MG63 (cell line): ENCODE data around the gene HIVEP1. TPM values are rescaled to one million over a fixed set of nuclear protein-coding genes. Genes with fewer than 3 reads are reported as not detected.

Experiments used
- DNase-seq: peaks from one replicate; pipeline ENCODE4 v3.0.0-alpha.2; 2020
- H3K27me3 ChIP-seq: fragments of 250-450 bp; sonication (Bioruptor Pico); 2 replicates; pipeline ENCODE4 v1.5.1; 2020; ENCODE audit warnings: mild to moderate bottlenecking, moderate library complexity
- H3K36me3 ChIP-seq: fragments of 250-450 bp; sonication (Bioruptor Pico); 2 replicates; pipeline ENCODE4 v1.5.1; 2020; ENCODE audit warnings: mild to moderate bottlenecking, moderate library complexity
- H3K4me3 ChIP-seq: fragments of 250-450 bp; sonication (Bioruptor Pico); 2 replicates; pipeline ENCODE4 v1.5.1; 2020; ENCODE audit warnings: mild to moderate bottlenecking, moderate library complexity
- H3K9me3 ChIP-seq: fragments of 250-450 bp; sonication (Bioruptor Pico); 2 replicates; pipeline ENCODE4 v1.5.1; 2020; ENCODE audit warnings: mild to moderate bottlenecking, moderate library complexity
- total RNA-seq: library from RNA; depleted of rRNA; stranded (reverse); fragments of >200 nt; shearing (Covaris generic); gene quantifications from 2 replicates; pipeline ENCODE4 v1.2.3, GENCODE V29; 2014; ENCODE audit warnings: low replicate concordance

HIVEP1 gene
- total RNA-seq, 1 experiment from 2014 or later: 3.1 TPM

DNA sequence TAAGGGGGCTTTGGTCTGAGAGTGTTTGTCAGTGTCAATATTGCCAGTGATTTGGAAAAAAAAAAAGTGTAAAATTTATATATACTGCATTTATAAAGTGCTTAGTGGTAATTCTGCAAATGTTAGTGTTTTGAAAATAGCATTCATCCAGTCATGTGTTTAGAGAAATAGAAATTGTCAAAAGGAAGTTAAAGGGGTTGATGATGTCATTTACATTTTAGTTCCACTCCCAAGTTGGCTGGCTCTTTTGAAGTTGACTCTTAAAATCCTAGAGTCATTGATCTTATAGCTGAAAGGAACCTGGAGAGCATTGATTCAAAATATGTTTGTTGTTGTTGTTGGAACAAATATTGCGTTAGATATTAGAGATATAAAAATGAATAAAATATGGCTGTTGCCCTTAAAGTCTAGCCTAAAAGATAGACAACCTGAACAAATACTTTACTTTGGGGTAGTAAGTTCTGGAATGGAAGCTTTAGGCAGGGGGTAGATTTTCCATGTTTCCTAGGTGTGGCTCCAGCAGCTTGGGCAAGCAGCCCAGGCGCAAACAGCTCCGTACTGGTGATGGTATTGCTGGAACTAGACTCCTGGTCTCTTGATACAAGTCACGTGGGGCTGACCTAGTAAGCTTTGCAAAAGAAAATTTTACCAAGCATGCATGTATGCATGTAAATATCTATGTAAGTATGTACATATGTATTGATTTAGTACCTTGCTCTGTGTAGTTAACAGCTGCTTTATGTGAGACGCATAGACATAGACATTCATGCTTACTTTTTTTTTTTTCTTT lies 46.3 kb downstream of the HIVEP1 start:
- Histone ChIP-seq H3K9me3 (no peaks in the 10 kb centered on the region; the same call in 1 of the 2 replicates), H3K4me3 (no peak overlapping the region), H3K36me3 (no peaks in the 10 kb centered on the region), H3K27me3 (no peaks in the 10 kb centered on the region)
- DNase-seq: no peak

DNA sequence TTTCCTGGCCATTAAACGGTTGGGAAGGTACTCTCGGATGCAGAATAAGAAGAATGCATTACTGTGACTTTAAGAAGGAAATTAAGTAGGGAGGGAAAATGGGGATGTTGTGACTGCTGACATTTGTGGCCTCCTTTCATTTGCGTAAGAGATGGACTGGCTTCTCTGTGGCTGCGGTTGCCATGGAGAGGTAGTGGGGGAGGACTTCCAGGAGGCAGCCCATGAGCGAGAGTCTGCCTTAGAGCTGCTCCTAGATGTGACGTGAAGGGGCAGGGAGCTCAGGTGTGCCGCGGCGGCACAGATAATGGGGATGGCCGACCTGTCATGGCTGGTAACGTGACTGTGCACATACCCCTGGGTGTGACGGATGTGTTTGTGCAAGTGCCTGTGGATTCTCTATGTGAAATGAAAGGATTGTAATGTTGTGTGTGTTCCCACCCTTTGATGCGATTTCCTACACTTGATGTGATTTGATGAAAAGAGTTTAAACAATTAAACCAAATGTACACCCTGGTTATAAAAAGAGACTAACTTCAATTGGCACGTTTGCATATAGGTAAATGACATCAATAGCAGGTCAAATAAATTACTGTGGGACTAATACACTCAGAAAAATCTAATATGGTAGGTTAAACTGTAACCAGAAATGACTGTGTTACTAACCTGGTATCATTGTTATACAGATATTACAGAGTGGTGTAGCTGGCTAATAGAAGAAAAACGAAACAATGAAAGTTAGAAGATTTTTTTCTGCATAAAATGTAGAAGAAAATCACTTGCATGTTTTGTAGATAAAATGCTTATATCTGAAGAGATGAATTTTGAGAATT lies 48.9 kb downstream of the HIVEP1 start:
- DNase-seq: no peak
- Histone ChIP-seq H3K36me3 (no peaks in the 10 kb centered on the region), H3K27me3 (no peaks in the 10 kb centered on the region), H3K4me3 (no peak overlapping the region), H3K9me3 (no peaks in the 10 kb centered on the region; the same call in 1 of the 2 replicates)

DNA sequence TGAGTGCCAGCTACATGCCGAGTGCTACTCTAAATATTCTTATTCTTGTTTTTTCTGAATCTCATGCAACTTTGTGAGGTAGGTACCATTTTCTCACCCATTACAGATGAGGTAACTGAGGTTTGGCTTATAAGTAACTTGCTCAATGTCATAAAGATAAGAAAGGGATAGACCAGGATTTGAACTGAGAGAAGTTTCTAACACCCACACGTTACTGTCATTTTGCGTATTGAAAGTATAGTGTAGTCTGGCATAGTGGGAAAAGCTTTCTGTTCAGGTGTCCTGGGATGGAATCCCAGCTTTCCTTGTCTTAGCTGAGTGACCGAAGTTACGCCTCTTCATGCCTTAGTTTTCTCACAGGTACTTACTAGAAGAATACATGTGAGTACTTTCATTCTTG lies 50.5 kb downstream of the HIVEP1 start:
- Histone ChIP-seq H3K4me3 (no peak overlapping the region), H3K36me3 (no peaks in the 10 kb centered on the region), H3K9me3 (no peaks in the 10 kb centered on the region; the same call in 1 of the 2 replicates), H3K27me3 (no peaks in the 10 kb centered on the region)
- no peak for DNase-seq

DNA sequence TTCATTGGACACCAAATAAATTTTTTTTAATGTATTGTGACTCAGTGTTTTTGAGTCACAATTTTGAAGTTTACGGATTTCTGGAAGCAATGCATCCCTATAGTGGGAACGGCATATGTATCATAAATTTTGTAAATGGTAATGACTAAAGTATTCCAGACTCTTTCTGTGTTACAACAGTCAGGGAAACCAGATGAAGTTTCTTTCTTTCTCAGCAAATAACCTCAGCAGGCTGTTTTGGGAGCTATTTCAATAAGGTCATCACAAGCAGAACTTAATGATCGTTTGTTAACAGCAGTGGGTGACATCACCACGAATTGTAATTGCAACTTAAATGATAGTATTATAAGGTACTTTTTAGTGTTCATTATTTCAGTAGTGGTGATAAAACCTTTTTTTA lies 52.0 kb downstream of the HIVEP1 start:
- Histone ChIP-seq H3K27me3 (no peaks in the 10 kb centered on the region), H3K4me3 (no peak overlapping the region), H3K9me3 (no peaks in the 10 kb centered on the region), H3K36me3 (no peaks in the 10 kb centered on the region)
- DNase-seq: no peak

DNA sequence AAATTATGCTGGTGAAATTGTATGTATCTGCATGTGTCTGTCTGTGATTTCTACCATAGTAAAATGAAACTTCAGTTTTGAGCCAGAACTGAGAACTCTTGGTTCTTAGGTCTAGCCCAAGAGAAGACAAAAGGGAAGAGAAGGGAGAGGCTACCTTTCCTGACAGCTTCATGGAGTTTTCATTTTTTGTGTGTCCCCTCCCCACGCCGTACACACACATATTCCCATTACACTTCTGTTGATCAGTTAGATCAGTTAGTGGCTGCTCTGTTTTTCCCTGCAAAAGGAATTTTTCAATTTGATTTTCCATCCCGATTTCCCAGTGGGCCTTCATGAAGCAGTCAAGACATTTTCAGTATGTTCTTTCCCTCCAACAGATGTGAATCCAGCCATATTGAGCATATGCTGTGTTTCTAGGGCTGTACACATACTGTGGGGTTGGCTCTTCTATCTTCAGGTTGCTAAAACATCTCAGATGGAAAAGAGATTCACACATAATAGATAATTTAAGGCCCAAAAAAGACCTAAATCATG lies 52.5 kb downstream of the HIVEP1 start:
- Histone ChIP-seq H3K36me3 (no peaks in the 10 kb centered on the region), H3K4me3 (no peak overlapping the region), H3K27me3 (no peaks in the 10 kb centered on the region), H3K9me3 (no peaks in the 10 kb centered on the region)
- no peak for DNase-seq

DNA sequence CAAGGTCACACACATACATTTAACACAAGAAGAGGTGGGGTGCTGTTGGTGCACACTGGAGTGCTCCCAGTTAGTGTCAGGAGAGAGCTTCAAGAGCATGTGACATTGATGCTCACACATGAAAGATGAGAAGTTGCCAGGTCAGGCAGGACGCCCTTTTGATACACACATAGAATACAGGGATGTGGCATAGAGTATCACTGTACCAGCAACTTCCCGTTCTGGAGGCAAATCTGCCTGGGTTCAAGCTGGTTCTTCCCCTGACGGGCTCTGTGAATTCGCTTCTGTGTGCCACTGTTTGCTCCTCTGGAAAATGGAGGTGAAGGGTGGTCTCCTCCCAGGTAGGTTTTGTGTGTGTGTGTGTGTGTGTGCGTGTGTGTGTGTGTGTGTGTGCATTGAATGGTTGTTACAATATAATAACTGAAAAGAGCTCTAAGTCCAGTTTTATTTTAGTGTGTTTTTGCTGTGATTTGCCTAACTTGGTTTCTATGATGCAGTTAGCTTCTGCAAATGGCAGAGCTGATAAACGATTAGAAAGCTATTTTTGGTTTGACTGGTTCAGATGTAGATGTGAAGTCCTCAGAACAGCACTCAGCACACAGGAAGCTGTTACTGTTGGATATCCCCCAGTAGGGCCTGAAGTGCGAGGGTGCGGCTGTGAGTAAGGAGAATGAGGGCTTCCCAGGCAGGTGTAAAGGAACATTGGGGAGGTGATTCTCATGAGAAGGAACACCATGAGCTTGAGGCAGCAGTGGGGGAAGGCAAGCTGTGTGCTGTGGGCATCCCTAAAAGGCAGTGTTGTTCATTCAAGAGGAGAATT lies 53.4 kb downstream of the HIVEP1 start:
- no peaks in the 10 kb centered on the region for H3K27me3 ChIP-seq
- H3K4me3 ChIP-seq: no peak overlapping the region
- no peaks in the 10 kb centered on the region for H3K36me3 ChIP-seq
- DNase-seq: no peak
- H3K9me3 ChIP-seq: no peaks in the 10 kb centered on the region

DNA sequence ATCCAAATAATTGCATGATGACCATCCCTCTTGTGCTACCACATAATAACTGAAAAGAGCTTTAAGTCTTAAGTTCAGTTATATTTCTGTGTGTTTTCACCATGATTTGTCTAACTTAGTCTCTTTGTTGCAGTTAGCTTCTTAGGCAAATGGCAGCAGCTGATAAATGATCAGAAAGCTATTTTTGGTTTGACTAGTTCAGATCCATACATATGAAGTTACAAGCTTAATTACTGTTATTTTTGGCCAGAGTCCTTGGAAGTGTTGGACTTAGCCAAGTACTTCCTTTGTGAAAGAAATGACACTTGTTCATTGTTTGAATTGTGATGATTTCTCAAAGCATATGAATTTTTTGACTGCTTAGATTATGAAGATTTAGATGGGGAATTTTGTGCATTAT lies 54.2 kb downstream of the HIVEP1 start:
- DNase-seq: no peak
- Histone ChIP-seq H3K9me3 (no peaks in the 10 kb centered on the region), H3K4me3 (no peak overlapping the region), H3K36me3 (no peaks in the 10 kb centered on the region), H3K27me3 (no peaks in the 10 kb centered on the region)

DNA sequence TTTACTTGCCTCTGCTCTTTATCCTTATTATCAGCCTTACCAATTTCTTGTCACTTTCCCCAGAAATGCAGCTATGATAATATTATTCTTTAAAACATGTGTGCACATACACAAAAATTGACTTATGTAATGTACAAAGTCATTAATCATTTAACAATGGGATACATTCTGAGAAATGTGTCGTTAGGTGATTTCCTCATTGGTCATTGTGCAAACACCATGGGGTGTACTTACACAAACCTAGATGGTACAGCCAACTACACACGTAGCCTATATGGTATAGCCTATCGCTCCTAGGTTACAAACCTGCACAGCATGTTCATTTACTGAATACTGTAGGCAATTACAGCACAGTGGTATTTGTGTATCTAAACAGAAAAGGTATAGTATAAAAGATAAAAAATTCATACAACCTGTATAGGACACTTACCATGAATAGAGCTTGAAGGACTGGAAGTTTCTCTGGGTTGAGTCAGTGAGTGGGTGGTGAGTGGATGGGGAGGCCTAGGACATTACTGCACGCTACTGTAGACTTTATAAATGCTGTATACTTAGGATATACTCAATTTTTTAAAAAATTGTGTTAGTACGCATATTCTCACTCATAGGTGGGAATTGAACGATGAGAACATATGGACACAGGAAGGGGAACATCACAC lies 56.9 kb downstream of the HIVEP1 start:
- Histone ChIP-seq H3K36me3 (no peaks in the 10 kb centered on the region), H3K9me3 (no peaks in the 10 kb centered on the region), H3K4me3 (no peak overlapping the region), H3K27me3 (no peaks in the 10 kb centered on the region)
- no peak for DNase-seq

DNA sequence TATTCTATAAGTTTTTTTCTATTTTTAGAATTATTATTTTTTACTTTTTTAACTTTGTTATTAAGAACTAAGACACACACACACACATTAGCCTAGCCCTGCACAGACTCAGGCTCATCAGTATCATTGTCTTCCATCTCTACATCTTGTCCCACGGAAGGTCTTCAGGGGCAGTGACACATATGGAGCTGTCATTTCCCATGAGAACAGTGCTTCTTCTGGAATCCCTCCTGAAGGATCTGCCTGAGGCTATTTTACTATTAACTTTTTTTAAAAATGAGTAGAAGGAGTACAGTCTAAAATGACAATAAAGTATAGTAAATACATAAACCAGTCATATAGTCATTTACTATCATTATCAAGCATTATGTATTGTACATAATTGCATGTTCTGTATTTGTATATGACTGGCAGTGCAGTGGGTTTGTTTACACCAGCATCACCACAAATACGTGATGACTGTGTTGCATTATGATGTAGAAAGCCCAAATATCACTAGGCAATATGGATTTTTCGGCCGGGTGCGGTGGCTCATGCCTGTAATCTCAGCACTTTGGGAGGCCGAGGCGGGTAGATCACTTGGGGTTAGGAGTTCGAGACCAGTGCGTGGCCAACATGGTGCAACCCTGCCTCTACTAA lies 57.9 kb downstream of the HIVEP1 start:
- H3K36me3 ChIP-seq: no peaks in the 10 kb centered on the region
- no peaks in the 10 kb centered on the region for H3K27me3 ChIP-seq
- H3K9me3 ChIP-seq: no peaks in the 10 kb centered on the region
- no peak overlapping the region for H3K4me3 ChIP-seq
- DNase-seq: no peak

DNA sequence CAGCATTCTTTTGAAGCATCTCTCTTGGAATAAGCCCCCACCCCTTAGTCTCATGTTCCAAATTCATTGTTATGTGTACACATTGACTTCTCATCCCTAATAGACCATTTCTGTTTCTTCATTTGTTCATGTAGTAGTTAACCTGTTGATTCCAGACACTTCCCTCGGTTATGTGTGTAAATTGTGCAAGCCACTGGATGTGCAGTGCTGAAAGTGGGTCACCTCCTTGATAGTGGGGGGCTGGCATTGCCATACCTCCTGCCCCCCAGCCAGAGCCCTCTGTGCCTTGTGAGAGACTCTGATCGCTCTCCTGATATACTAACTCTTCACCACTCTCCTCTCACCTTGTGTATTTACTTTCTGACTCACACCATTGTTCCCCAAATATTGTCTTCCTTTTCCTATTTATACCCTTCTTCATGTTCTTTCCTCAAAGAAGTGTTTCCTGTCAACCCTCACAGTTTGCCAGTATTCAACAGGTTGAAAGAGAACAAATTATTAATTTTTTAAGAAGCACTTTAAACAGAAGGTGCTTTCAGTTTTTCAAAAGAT lies 59.0 kb downstream of the HIVEP1 start:
- Histone ChIP-seq H3K9me3 (no peaks in the 10 kb centered on the region), H3K27me3 (no peaks in the 10 kb centered on the region), H3K4me3 (no peak overlapping the region), H3K36me3 (no peaks in the 10 kb centered on the region)
- DNase-seq: no peak

DNA sequence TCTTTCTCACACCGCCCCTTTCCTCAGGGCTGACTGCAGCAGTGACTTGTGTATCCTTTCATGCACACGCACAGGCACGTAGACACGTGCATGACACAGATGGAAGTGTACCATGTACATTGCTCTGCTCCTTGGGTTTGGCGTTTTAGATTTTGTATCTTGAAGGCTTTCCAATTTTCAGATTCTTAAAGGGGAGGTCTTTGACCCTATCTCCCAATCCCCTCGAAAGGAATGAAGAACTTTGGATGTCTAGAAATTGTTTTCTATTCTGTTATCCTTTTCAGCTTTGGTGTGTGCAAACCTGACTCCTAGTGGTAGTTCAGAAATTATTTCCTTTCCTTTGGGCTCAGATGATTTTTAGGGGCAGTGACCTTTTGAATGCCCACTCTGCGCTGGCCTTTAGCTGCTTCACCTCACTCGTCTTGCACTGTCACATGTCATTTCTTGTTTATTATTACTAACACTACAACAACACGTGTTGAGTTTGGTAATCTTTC lies 63.0 kb downstream of the HIVEP1 start:
- Histone ChIP-seq H3K4me3 (no peak overlapping the region), H3K27me3 (no peaks in the 10 kb centered on the region), H3K9me3 (no peaks in the 10 kb centered on the region), H3K36me3 (no peaks in the 10 kb centered on the region)
- DNase-seq: no peak

DNA sequence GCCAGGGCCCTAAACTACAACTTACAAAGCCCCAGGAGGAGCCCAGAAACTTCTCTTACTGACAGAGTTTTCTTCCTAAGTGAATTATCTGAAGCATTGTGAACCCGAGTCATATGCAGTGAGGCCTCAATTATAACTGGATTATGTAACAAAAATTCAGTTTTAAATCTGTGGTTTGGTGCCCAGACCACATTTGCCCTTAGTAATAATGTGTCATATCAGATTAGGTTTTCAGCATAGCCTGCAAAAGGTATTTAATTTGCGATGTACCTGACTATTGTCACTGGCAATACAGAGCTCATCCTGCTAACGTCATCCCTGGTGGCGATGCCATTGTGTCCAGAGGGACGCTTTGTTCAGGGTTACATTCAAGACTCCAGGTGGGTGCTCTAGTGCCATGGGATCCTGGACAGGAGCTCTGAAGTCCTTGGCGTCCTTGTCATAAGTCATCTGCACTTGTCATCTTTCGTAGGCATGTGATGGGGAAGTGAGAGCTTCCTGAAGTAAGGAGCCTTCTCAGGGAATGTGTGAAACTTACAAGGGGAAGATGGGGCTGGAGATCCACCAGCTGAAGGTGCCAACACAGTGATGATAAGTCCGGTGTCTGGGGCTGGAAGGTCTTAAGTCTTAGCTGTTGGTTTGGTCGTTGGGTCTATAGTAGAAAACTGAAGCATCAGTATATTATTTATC lies 65.1 kb downstream of the HIVEP1 start:
- Histone ChIP-seq H3K36me3 (no peaks in the 10 kb centered on the region), H3K27me3 (no peaks in the 10 kb centered on the region), H3K9me3 (no peaks in the 10 kb centered on the region), H3K4me3 (no peak overlapping the region)
- DNase-seq: no peak

DNA sequence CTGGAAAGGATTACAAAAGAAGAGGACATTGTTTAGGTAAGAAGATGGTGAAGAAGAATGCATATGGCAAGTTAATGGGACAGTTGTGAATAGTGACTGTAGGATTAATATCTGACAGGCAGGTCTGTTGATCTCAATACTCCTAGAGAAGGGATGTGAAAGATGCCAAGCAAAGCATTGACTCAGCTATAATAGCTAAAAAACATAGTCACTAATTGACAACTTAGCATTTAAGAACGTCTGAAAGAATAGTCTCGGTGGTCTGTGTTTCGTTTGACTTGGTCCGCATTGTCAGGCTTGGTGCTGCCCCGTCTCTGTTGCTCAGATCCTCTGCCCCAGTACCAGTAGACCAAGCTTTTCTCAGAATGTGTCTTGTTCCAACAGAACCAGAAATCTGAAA lies 65.9 kb downstream of the HIVEP1 start:
- Histone ChIP-seq H3K27me3 (no peaks in the 10 kb centered on the region), H3K4me3 (no peak overlapping the region), H3K36me3 (no peaks in the 10 kb centered on the region), H3K9me3 (no peaks in the 10 kb centered on the region)
- no peak for DNase-seq

DNA sequence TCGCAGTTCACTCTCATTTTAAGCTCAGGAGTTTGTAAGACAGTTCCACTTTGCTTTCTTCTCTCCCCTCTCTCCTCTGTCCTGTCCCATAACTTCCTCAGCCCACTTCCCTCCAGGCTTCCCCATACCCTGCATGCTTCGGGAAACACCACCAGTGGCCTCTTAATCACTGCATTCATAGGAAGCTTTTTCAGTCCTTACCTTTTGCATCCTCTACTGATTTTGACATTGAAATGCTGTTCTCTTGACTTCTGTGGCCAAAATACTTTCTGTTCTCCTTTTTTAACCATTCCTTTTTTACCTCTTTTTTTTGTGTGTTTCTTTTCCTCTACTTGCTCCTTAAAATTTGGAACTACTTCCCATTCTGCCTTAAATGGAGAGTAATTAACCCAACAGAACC lies 69.7 kb downstream of the HIVEP1 start:
- no peak for DNase-seq
- H3K36me3 ChIP-seq: no peaks in the 10 kb centered on the region

DNA sequence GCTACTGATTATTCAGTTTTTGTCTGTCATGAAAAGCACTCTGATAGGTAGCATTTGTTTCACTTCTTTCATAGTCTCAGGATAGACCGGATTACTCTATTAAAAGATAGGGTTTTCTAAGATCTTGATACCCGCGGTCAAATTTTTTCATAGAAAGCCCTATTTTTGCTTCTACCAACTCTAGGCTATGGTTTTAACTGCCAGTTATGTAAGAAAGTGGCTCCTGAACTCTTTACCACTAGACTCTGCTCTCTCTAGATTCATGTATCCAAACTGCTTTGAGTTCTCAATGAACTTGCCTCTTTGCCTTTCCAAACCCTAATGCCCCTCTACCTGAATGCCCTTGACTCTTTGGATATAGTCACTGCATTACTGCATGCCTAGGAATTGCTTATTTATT lies 70.3 kb downstream of the HIVEP1 start:
- H3K4me3 ChIP-seq: no peak overlapping the region
- H3K27me3 ChIP-seq: no peaks in the 10 kb centered on the region
- H3K9me3 ChIP-seq: no peaks in the 10 kb centered on the region
- no peaks in the 10 kb centered on the region for H3K36me3 ChIP-seq
- DNase-seq: no peak

More for the DNA sequence above, 69.7 kb downstream of the HIVEP1 start:
- no peaks in the 10 kb centered on the region for H3K27me3 ChIP-seq
- no peak overlapping the region for H3K4me3 ChIP-seq
- no peaks in the 10 kb centered on the region for H3K9me3 ChIP-seq
